Measurements from ENCODE around the gene GNB1L. TPM values are rescaled to one million over a fixed set of nuclear protein-coding genes. Genes with fewer than 3 reads are reported as not detected.

GNB1L gene
- total and polyA plus RNA-seq, 7 donors, result 2.5 to 15.0 (median 5.3) TPM

- intact Hi-C loops (cut with DNase I), result no loop called here
- no peaks in the 10 kb centered on the region for H3K4me1 ChIP-seq
- no peak overlapping the region for H3K27ac ChIP-seq
- no peaks in the 10 kb centered on the region for H3K36me3 ChIP-seq
- 86 to 92% methylated on average over 7 of the region's 7 CpGs for WGBS, 2 donors
- no peak overlapping the region for H3K4me3 ChIP-seq
- DNase-seq, result no peak
- H3K9me3 ChIP-seq, result no peaks in the 10 kb centered on the region
- TF ChIP-seq EP300 (IDR thresholded peaks at IDR 0.05), result no peak
- no peak for TF ChIP-seq POLR2A (IDR thresholded peaks at IDR 0.05)
- TF ChIP-seq CTCF (IDR thresholded peaks at IDR 0.05), result no peak
- TF ChIP-seq POLR2AphosphoS5 (IDR thresholded peaks at IDR 0.05), result no peak
- peaks cover 0 to 11% (median 0%) of the 10 kb centered on the region in 3 donors for H3K27me3 ChIP-seq
Measured at GRCh38 chr22:19741053-19741452, 113.6 kb downstream of the GNB1L start.

GRCh38 chr22:19740586-19740985, 114.1 kb downstream of the GNB1L start:
- Histone ChIP-seq H3K27ac (no peak overlapping the region), H3K4me1 (no peaks in the 10 kb centered on the region), H3K4me3 (no peak overlapping the region), H3K27me3 (peaks cover 0 to 11% (median 0%) of the 10 kb centered on the region in 3 donors), H3K36me3 (no peaks in the 10 kb centered on the region), H3K9me3 (no peaks in the 10 kb centered on the region)
- WGBS, 2 donors, result 86 to 92% methylated on average over 15 of the region's 15 CpGs
- intact Hi-C loops (cut with DNase I), result no loop called here
- no peak for TF ChIP-seq EP300 (IDR thresholded peaks at IDR 0.05)
- no peak for TF ChIP-seq CTCF (IDR thresholded peaks at IDR 0.05)
- no peak for TF ChIP-seq POLR2AphosphoS5 (IDR thresholded peaks at IDR 0.05)
- TF ChIP-seq POLR2A (IDR thresholded peaks at IDR 0.05), result no peak
- no peak for DNase-seq

- DNase-seq, result no peak
- Histone ChIP-seq H3K4me1 (no peaks in the 10 kb centered on the region), H3K4me3 (no peak overlapping the region), H3K9me3 (no peaks in the 10 kb centered on the region), H3K27ac (no peak overlapping the region), H3K27me3 (peaks cover 0 to 11% (median 0%) of the 10 kb centered on the region in 3 donors), H3K36me3 (no peaks in the 10 kb centered on the region)
- intact Hi-C loops (cut with DNase I), result no loop called here
- 81 to 91% methylated on average over 7 of the region's 7 CpGs for WGBS, 2 donors
- TF ChIP-seq CTCF (IDR thresholded peaks at IDR 0.05) (no peak), POLR2AphosphoS5 (IDR thresholded peaks at IDR 0.05) (no peak), EP300 (IDR thresholded peaks at IDR 0.05) (no peak), POLR2A (IDR thresholded peaks at IDR 0.05) (no peak)
Measured at GRCh38 chr22:19739911-19740449, 114.7 kb downstream of the GNB1L start.

- H3K9me3 ChIP-seq, result no peaks in the 10 kb centered on the region
- no peak for DNase-seq
- no peak overlapping the region for H3K4me3 ChIP-seq
- 41 to 67% methylated on average over 16 of the region's 16 CpGs for WGBS, 2 donors
- no peaks in the 10 kb centered on the region for H3K4me1 ChIP-seq
- intact Hi-C loops (cut with DNase I), result no loop called here
- no peak overlapping the region for H3K27ac ChIP-seq
- H3K27me3 ChIP-seq, result peaks cover 0 to 11% (median 0%) of the 10 kb centered on the region in 3 donors
- no peaks in the 10 kb centered on the region for H3K36me3 ChIP-seq
- no peak for TF ChIP-seq POLR2AphosphoS5 (IDR thresholded peaks at IDR 0.05)
- no peak for TF ChIP-seq EP300 (IDR thresholded peaks at IDR 0.05)
- TF ChIP-seq POLR2A (IDR thresholded peaks at IDR 0.05), result no peak
- TF ChIP-seq CTCF (IDR thresholded peaks at IDR 0.05), result no peak
Measured at GRCh38 chr22:19739448-19739895, 115.2 kb downstream of the GNB1L start.
